Tibial nerve (tissue), 4 donors: ENCODE data around the gene ANO9. TPM values are rescaled to one million over a fixed set of nuclear protein-coding genes. Genes with fewer than 3 reads are reported as not detected.

Source experiments
- DNase-seq, 2 donors: peaks; one replicate each; pipeline ENCODE4 v3.0.0-alpha.2; 2019; ENCODE audit warnings: low spot score in 2 of 2
- H3K27ac ChIP-seq, 4 donors: fragments of 200-600 bp; sonication (generic) in 3 of 4; one replicate each; pipeline ENCODE4 v1.5.1; 2017 to 2019; ENCODE audit warnings: mild to moderate bottlenecking in 1 of 4
- H3K27me3 ChIP-seq, 2 donors: fragments of 200-600 bp; sonication (generic) in 1 of 2; one replicate each; pipeline versions ENCODE4 v1.5.1 to v1.6.0; 2017 to 2019
- H3K36me3 ChIP-seq, 3 donors: fragments of 200-600 bp; sonication (generic); one replicate each; pipeline ENCODE4 v1.5.1; 2018 to 2019
- H3K4me1 ChIP-seq, 4 donors: fragments of 200-600 bp; sonication (generic) in 3 of 4; one replicate each; pipeline ENCODE4 v1.5.1; 2017 to 2019
- H3K4me3 ChIP-seq, 4 donors: fragments of 200-600 bp; sonication (generic) in 3 of 4; one replicate each; pipeline ENCODE4 v1.5.1; 2017 to 2019; ENCODE audit warnings: mild to moderate bottlenecking in 1 of 4, moderate library complexity in 1 of 4
- H3K9me3 ChIP-seq, 4 donors: fragments of 200-600 bp; sonication (generic) in 3 of 4; one replicate each; pipeline ENCODE4 v1.5.1; 2017 to 2019
- CTCF ChIP-seq, 5 experiments: fragments of 200-600 bp in 3 of 5; fragments of 450-650 bp in 2 of 5; sonication (generic) in 3 of 5; IDR thresholded peaks; one replicate each; pipeline ENCODE4 v1.5.1; 2016 to 2019; ENCODE audit warnings: antibody characterized with exemption in 5 of 5, mild to moderate bottlenecking in 3 of 5, moderate library complexity in 2 of 5
- EP300 ChIP-seq, 2 donors: sonication (generic); formaldehyde crosslinking; IDR thresholded peaks; one replicate each; pipeline ENCODE4 v1.6.1; 2017; ENCODE audit warnings: antibody characterized with exemption in 2 of 2, mild to moderate bottlenecking in 1 of 2
- POLR2A ChIP-seq, 2 donors: fragments of 450-650 bp; IDR thresholded peaks; one replicate each; pipeline ENCODE4 v1.6.1; 2017; ENCODE audit warnings: antibody characterized with exemption in 2 of 2, mild to moderate bottlenecking in 2 of 2, moderate library complexity in 2 of 2
- WGBS, 2 donors: methylation state at CpG; one replicate each; pipeline ENCODE4 v1.1.5; 2018; 5-methylcytosine and 5-hydroxymethylcytosine counted together
- total RNA-seq, 4 donors: library from RNA; depleted of rRNA; stranded (reverse); fragments of >200 nt; gene quantifications; one replicate each; pipeline ENCODE4 v1.1.0, GENCODE V29; 2016

ANO9 gene
- total RNA-seq, 4 donors from 2014 or later: 0.78 to 0.90 (median 0.87) TPM; not detected in 1

- 20 to 25% methylated on average over 1 to 13 of the region's 91 CpGs for WGBS, 2 donors
- Histone ChIP-seq H3K27me3 (no peaks in the 10 kb centered on the region), H3K27ac (peak overlapping the region; percentile 66 to 91 (median 82)), H3K9me3 (no peaks in the 10 kb centered on the region), H3K36me3 (no peaks in the 10 kb centered on the region), H3K4me1 (peaks cover 0 to 29% (median 13%) of the 10 kb centered on the region in 4 donors), H3K4me3 (peak overlapping the region; percentile 66 to 81 (median 76))
- peak; percentile 40 to 50 for DNase-seq
- TF ChIP-seq CTCF (IDR thresholded peaks at IDR 0.05) (peak in 1 of 5 experiments; percentile 49), POLR2A (IDR thresholded peaks at IDR 0.05) (no peak), EP300 (IDR thresholded peaks at IDR 0.05) (peak in 1 of 2 donors; percentile 19)
Measured at GRCh38 chr11:406796-407650, 34.8 kb downstream of the ANO9 start.

GRCh38 chr11:405954-406795, 35.6 kb downstream of the ANO9 start:
- H3K27ac ChIP-seq: peak overlapping the region; percentile 66 to 91 (median 82)

GRCh38 chr11:405323-405953, 36.4 kb downstream of the ANO9 start:
- no peaks in the 10 kb centered on the region for H3K9me3 ChIP-seq
- TF ChIP-seq CTCF (IDR thresholded peaks at IDR 0.05): no peak
- TF ChIP-seq POLR2A (IDR thresholded peaks at IDR 0.05): no peak
- TF ChIP-seq EP300 (IDR thresholded peaks at IDR 0.05): no peak
- H3K4me3 ChIP-seq: peak overlapping the region in 2 of 4 donors; percentile 80 to 81
- WGBS, 2 donors: 37 to 59% methylated on average over 15 of the region's 17 CpGs
- H3K4me1 ChIP-seq: peaks cover 0 to 29% (median 13%) of the 10 kb centered on the region in 4 donors
- peak overlapping the region in 3 of 4 donors; percentile 80 to 91 (median 85) for H3K27ac ChIP-seq
- no peaks in the 10 kb centered on the region for H3K27me3 ChIP-seq
- H3K36me3 ChIP-seq: no peaks in the 10 kb centered on the region
- no peak for DNase-seq

More at GRCh38 chr11:405954-406795, 35.6 kb downstream of the ANO9 start:
- Histone ChIP-seq H3K36me3 (no peaks in the 10 kb centered on the region), H3K4me3 (peak overlapping the region; percentile 66 to 81 (median 76)), H3K9me3 (no peaks in the 10 kb centered on the region), H3K4me1 (peaks cover 0 to 29% (median 13%) of the 10 kb centered on the region in 4 donors), H3K27me3 (no peaks in the 10 kb centered on the region)
- WGBS, 2 donors: 71 to 72% methylated on average over 16 to 19 of the region's 47 CpGs
- peak in 1 of 5 experiments; percentile 11 for TF ChIP-seq CTCF (IDR thresholded peaks at IDR 0.05)
- no peak for TF ChIP-seq EP300 (IDR thresholded peaks at IDR 0.05)
- no peak for TF ChIP-seq POLR2A (IDR thresholded peaks at IDR 0.05)
- DNase-seq: no peak

- Histone ChIP-seq H3K4me1 (peaks cover 0 to 33% (median 13%) of the 10 kb centered on the region in 4 donors), H3K27ac (peak overlapping the region in 1 of 4 donors; percentile 91), H3K27me3 (peaks cover 0 to 7% of the 10 kb centered on the region in 2 donors), H3K4me3 (no peak overlapping the region), H3K9me3 (no peaks in the 10 kb centered on the region), H3K36me3 (no peaks in the 10 kb centered on the region)
- no peak for DNase-seq
- TF ChIP-seq POLR2A (IDR thresholded peaks at IDR 0.05): no peak
- no peak for TF ChIP-seq CTCF (IDR thresholded peaks at IDR 0.05)
- no peak for TF ChIP-seq EP300 (IDR thresholded peaks at IDR 0.05)
- 89% methylated on average over 8 to 14 of the region's 14 CpGs for WGBS, 2 donors
Measured at GRCh38 chr11:404551-405264, 37.1 kb downstream of the ANO9 start.
